Measurements from ENCODE around the gene MYO19.

The MYO19 gene

GRCh38 chr17:36515837-36516236, 18.8 kb downstream of the MYO19 start:
- peaks cover 84% of the 10 kb centered on the region for H3K36me3 ChIP-seq (ENCODE audit: control insufficient read depth, low read length)

GRCh38 chr17:36514856-36515255, 19.8 kb downstream of the MYO19 start:
- H3K27me3 ChIP-seq (ENCODE audit: control insufficient read depth, low read length): no peaks in the 10 kb centered on the region
- peaks cover 12% of the 10 kb centered on the region for H3K4me1 ChIP-seq (ENCODE audit: control insufficient read depth, low read length)
- H3K9me3 ChIP-seq (ENCODE audit: control insufficient read depth, insufficient read depth, low read length): no peaks in the 10 kb centered on the region
- 0 out of 2 replicates have a peak, but pooled peaks cover 3% of the 10 kb centered on the region for H3F3A ChIP-seq (ENCODE audit: control insufficient read depth, insufficient read depth)
- H3K9me2 ChIP-seq (replicated peaks; ENCODE audit: control insufficient read depth, low read length): no peaks in the 10 kb centered on the region
- no peaks in the 10 kb centered on the region for H4K20me1 ChIP-seq (ENCODE audit: control insufficient read depth, insufficient read depth, low read depth, low read length)
- no peak overlapping the region for H3K4me2 ChIP-seq (ENCODE audit: low read length)
- no peak overlapping the region for H3K4me3 ChIP-seq (ENCODE audit: low read length)
- no peaks in the 10 kb centered on the region for H3K79me2 ChIP-seq (ENCODE audit: control insufficient read depth, low read length)
- H3K36me3 ChIP-seq (ENCODE audit: control insufficient read depth, low read length): peaks cover 84% of the 10 kb centered on the region
- no peak overlapping the region for H3K27ac ChIP-seq (ENCODE audit: low read depth, low read length)
- TF ChIP-seq CTCF (IDR thresholded peaks at IDR 0.05; ENCODE audit: low read depth, low read length, poor library complexity, severe bottlenecking) (no peak), EZH2phosphoT487 (IDR thresholded peaks at IDR 0.05; ENCODE audit: borderline replicate concordance, low read length) (no peak)

More at GRCh38 chr17:36515837-36516236, 18.8 kb downstream of the MYO19 start:
- no peak overlapping the region for H3K4me2 ChIP-seq (ENCODE audit: low read length)
- no peaks in the 10 kb centered on the region for H4K20me1 ChIP-seq (ENCODE audit: control insufficient read depth, insufficient read depth, low read depth, low read length)
- H3K9me2 ChIP-seq (replicated peaks; ENCODE audit: control insufficient read depth, low read length): no peaks in the 10 kb centered on the region
- TF ChIP-seq CTCF (IDR thresholded peaks at IDR 0.05; ENCODE audit: low read depth, low read length, poor library complexity, severe bottlenecking) (no peak), EZH2phosphoT487 (IDR thresholded peaks at IDR 0.05; ENCODE audit: borderline replicate concordance, low read length) (no peak)
- H3K79me2 ChIP-seq (ENCODE audit: control insufficient read depth, low read length): no peaks in the 10 kb centered on the region
- no peaks in the 10 kb centered on the region for H3K9me3 ChIP-seq (ENCODE audit: control insufficient read depth, insufficient read depth, low read length)
- H3K27ac ChIP-seq (ENCODE audit: low read depth, low read length): no peak overlapping the region
- 0 out of 2 replicates have a peak, but pooled peaks cover 3% of the 10 kb centered on the region for H3F3A ChIP-seq (ENCODE audit: control insufficient read depth, insufficient read depth)
- peaks cover 16% of the 10 kb centered on the region for H3K4me1 ChIP-seq (ENCODE audit: control insufficient read depth, low read length)
- no peaks in the 10 kb centered on the region for H3K27me3 ChIP-seq (ENCODE audit: control insufficient read depth, low read length)
- H3K4me3 ChIP-seq (ENCODE audit: low read length): no peak overlapping the region

- Histone ChIP-seq H3K36me3 (ENCODE audit: control insufficient read depth, low read length) (peaks cover 86% of the 10 kb centered on the region), H3K4me3 (ENCODE audit: low read length) (no peak overlapping the region)
- TF ChIP-seq CTCF (IDR thresholded peaks at IDR 0.05; ENCODE audit: low read depth, low read length, poor library complexity, severe bottlenecking) (no peak), EZH2phosphoT487 (IDR thresholded peaks at IDR 0.05; ENCODE audit: borderline replicate concordance, low read length) (no peak)
These were observed 22.0 kb downstream of the MYO19 start for GRCh38 chr17:36512641-36513040.

More at GRCh38 chr17:36512641-36513040, 22.0 kb downstream of the MYO19 start:
- Histone ChIP-seq H3K27me3 (ENCODE audit: control insufficient read depth, low read length) (no peaks in the 10 kb centered on the region), H3K27ac (ENCODE audit: low read depth, low read length) (no peak overlapping the region), H3K4me1 (ENCODE audit: control insufficient read depth, low read length) (no peaks in the 10 kb centered on the region), H3F3A (ENCODE audit: control insufficient read depth, insufficient read depth) (no peaks in the 10 kb centered on the region), H3K4me2 (ENCODE audit: low read length) (no peak overlapping the region), H3K9me3 (ENCODE audit: control insufficient read depth, insufficient read depth, low read length) (no peaks in the 10 kb centered on the region), H4K20me1 (ENCODE audit: control insufficient read depth, insufficient read depth, low read depth, low read length) (no peaks in the 10 kb centered on the region), H3K79me2 (ENCODE audit: control insufficient read depth, low read length) (no peaks in the 10 kb centered on the region), H3K9me2 (replicated peaks; ENCODE audit: control insufficient read depth, low read length) (no peaks in the 10 kb centered on the region)
